NCI-H2196 treated with DMSO at 0.1 percent for 48 hours (cell line): ENCODE data around the gene LRRTM1.

Experiments
- DNase-seq: peaks from one replicate; lab custom pipeline; 2025; ENCODE audit not compliant: unreplicated experiment; lab: John Stamatoyannopoulos, UW

LRRTM1 gene

GRCh38 chr2:80252294-80252986 lies 52.1 kb downstream of the LRRTM1 start:
- no peak for DNase-seq
